Measurements from ENCODE around the gene FGF23.

Gene FGF23

GRCh38 chr12:4331842-4332241, 47.7 kb downstream of the FGF23 start:
- H3K4me3 ChIP-seq (ENCODE audit: low read length), result no peak overlapping the region
- no peak for TF ChIP-seq CTCF (conservative IDR thresholded peaks at IDR 0.05; ENCODE audit: low read length)
- DNase-seq (ENCODE audit: low read depth), result no peak

- DNase-seq (ENCODE audit: low read depth), result no peak
- no peak for TF ChIP-seq CTCF (conservative IDR thresholded peaks at IDR 0.05; ENCODE audit: low read length)
- H3K4me3 ChIP-seq (ENCODE audit: low read length), result no peak overlapping the region
Measured at GRCh38 chr12:4331221-4331620, 48.3 kb downstream of the FGF23 start.

- no peak overlapping the region for H3K4me3 ChIP-seq (ENCODE audit: low read length)
- no peak for DNase-seq (ENCODE audit: low read depth)
- no peak for TF ChIP-seq CTCF (conservative IDR thresholded peaks at IDR 0.05; ENCODE audit: low read length)
Measured at GRCh38 chr12:4330203-4330602, 49.3 kb downstream of the FGF23 start.

GRCh38 chr12:4327293-4327692, 52.2 kb downstream of the FGF23 start:
- no peak for DNase-seq (ENCODE audit: low read depth)
- TF ChIP-seq CTCF (conservative IDR thresholded peaks at IDR 0.05; ENCODE audit: low read length), result no peak
- no peak overlapping the region for H3K4me3 ChIP-seq (ENCODE audit: low read length)

GRCh38 chr12:4325966-4326365, 53.5 kb downstream of the FGF23 start:
- TF ChIP-seq CTCF (conservative IDR thresholded peaks at IDR 0.05; ENCODE audit: low read length), result no peak
- H3K4me3 ChIP-seq (ENCODE audit: low read length), result no peak overlapping the region
- DNase-seq (ENCODE audit: low read depth), result no peak

- no peak overlapping the region for H3K4me3 ChIP-seq (ENCODE audit: low read length)
- no peak for TF ChIP-seq CTCF (conservative IDR thresholded peaks at IDR 0.05; ENCODE audit: low read length)
- no peak for DNase-seq (ENCODE audit: low read depth)
Measured at GRCh38 chr12:4324366-4324765, 55.1 kb downstream of the FGF23 start.

GRCh38 chr12:4323396-4323795, 56.1 kb downstream of the FGF23 start:
- no peak for DNase-seq (ENCODE audit: low read depth)
- TF ChIP-seq CTCF (conservative IDR thresholded peaks at IDR 0.05; ENCODE audit: low read length), result no peak
- H3K4me3 ChIP-seq (ENCODE audit: low read length), result no peak overlapping the region

Measured in AG10803 (cell line).